Vagina (tissue), 2 donors: Measurements from ENCODE around the gene ELN.

Experiments
- POLR2AphosphoS5 ChIP-seq, 2 donors: sonication (generic); formaldehyde crosslinking; IDR thresholded peaks; one replicate each; pipeline ENCODE4 v1.9.0; 2017; ENCODE audit warnings: antibody characterized with exemption in 2 of 2, mild to moderate bottlenecking in 2 of 2, low read depth in 1 of 2; ENCODE audit not compliant: insufficient read depth in 1 of 2
- TF ChIP-seq, protein P1 (sequence below), 3 experiments: fragments of 450-650 bp in 2 of 3; fragments of 200-600 bp in 1 of 3; sonication (generic) in 1 of 3; IDR thresholded peaks; one replicate each; pipeline ENCODE4 v1.5.1; 2017 to 2019; ENCODE audit warnings: antibody characterized with exemption in 3 of 3, mild to moderate bottlenecking in 2 of 3, moderate library complexity in 2 of 3

DNA sequence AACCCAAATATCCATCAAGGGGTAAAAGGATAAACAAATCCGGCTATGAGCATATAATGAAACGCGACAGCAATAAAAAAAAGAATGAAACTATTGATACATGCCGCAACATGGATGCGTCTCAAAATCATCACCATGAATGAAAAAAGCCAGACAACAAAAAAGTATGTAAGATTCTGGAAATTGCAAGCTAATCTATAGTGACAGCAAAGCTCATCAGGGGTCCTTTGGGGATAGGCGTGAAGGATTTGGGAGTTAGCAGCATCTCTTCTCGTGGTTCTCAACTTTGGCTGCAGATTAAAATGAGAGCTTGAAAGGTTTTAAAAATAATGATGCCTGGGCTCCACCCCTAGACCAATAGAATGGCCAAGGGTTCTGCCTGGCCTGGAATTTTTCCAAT lies 46.0 kb upstream of the ELN start:
- TF ChIP-seq, protein P1, sequence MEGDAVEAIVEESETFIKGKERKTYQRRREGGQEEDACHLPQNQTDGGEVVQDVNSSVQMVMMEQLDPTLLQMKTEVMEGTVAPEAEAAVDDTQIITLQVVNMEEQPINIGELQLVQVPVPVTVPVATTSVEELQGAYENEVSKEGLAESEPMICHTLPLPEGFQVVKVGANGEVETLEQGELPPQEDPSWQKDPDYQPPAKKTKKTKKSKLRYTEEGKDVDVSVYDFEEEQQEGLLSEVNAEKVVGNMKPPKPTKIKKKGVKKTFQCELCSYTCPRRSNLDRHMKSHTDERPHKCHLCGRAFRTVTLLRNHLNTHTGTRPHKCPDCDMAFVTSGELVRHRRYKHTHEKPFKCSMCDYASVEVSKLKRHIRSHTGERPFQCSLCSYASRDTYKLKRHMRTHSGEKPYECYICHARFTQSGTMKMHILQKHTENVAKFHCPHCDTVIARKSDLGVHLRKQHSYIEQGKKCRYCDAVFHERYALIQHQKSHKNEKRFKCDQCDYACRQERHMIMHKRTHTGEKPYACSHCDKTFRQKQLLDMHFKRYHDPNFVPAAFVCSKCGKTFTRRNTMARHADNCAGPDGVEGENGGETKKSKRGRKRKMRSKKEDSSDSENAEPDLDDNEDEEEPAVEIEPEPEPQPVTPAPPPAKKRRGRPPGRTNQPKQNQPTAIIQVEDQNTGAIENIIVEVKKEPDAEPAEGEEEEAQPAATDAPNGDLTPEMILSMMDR (IDR thresholded peaks at IDR 0.05), result no peak
- no peak for TF ChIP-seq POLR2AphosphoS5 (IDR thresholded peaks at IDR 0.05; ENCODE audit: insufficient read depth in 1 of 2, low read depth in 1 of 2)
